Measurements from ENCODE around the gene STK32C. TPM values are rescaled to one million over a fixed set of nuclear protein-coding genes. Genes with fewer than 3 reads are reported as not detected.

STK32C gene
- total RNA-seq, 1 experiment from 2014 or later: 20.7 TPM

GRCh38 chr10:132310701-132311337 lies 3.1 kb upstream of the STK32C start:
- H3K9me3 Mint-ChIP-seq (ENCODE audit: unreplicated experiment): peaks cover 14% of the 10 kb centered on the region
- intact Hi-C loops (cut with micrococcal nuclease): no loop called here
- no peak overlapping the region for H3K4me3 Mint-ChIP-seq (ENCODE audit: unreplicated experiment)
- no peaks in the 10 kb centered on the region for H3K4me1 Mint-ChIP-seq (ENCODE audit: insufficient read depth, unreplicated experiment)
- no peak overlapping the region for H3K27ac Mint-ChIP-seq (ENCODE audit: low read depth, unreplicated experiment)
- BruUV-seq (replicated peaks): no TSS peak
- TF ChIP-seq, protein P1, sequence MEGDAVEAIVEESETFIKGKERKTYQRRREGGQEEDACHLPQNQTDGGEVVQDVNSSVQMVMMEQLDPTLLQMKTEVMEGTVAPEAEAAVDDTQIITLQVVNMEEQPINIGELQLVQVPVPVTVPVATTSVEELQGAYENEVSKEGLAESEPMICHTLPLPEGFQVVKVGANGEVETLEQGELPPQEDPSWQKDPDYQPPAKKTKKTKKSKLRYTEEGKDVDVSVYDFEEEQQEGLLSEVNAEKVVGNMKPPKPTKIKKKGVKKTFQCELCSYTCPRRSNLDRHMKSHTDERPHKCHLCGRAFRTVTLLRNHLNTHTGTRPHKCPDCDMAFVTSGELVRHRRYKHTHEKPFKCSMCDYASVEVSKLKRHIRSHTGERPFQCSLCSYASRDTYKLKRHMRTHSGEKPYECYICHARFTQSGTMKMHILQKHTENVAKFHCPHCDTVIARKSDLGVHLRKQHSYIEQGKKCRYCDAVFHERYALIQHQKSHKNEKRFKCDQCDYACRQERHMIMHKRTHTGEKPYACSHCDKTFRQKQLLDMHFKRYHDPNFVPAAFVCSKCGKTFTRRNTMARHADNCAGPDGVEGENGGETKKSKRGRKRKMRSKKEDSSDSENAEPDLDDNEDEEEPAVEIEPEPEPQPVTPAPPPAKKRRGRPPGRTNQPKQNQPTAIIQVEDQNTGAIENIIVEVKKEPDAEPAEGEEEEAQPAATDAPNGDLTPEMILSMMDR (IDR thresholded peaks at IDR 0.05; ENCODE audit: unreplicated experiment): no peak
- peaks cover 12% of the 10 kb centered on the region for H3K36me3 Mint-ChIP-seq (ENCODE audit: insufficient read depth, unreplicated experiment)
- DNase-seq (ENCODE audit: unreplicated experiment): no peak
- H3K27me3 Mint-ChIP-seq (ENCODE audit: insufficient read depth, unreplicated experiment): no peaks in the 10 kb centered on the region
- ChIA-PET POLR2A (no interaction called here), CTCF (interaction anchor here (0.8 to 1.0 kb wide), 2 partner anchors 18 to 40 kb away, joined by 3 to 4 read pairs; no protein-coding TSS in a partner anchor)

DNA sequence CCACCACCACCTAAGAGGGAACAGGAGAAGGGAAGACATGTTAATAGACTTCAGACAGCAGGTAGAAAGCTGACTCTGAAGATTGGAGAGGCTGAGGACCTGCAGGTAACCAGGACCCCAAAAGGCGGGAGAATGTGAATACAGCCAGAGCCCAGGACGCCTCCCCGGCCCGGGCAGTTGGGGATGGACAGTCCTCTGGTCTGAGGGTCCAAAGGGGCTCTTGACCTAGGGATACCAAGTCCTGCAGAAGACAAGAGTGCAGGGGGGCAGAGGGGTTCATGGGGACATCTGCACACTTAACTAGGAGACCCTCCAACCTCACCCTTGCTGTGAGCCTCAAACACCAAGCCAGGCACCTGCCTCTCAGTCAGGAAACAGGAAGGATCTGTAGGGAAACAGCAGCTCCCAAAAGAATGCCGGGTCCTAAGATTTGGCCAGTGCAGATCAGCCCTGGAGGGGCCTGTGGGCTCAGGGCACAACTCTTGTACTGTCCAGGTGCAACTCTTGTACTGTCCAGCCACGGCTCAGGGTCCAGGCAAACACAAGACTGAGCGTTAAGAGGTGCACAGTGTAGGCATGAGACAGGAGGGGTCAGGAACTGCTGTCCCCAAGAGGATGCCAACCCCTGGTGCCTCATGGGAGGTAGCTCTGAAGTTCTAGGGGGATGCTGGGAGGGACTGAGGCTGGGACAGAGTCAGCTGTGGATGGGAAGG lies 2.3 kb upstream of the STK32C start:
- no peak overlapping the region for H3K4me3 Mint-ChIP-seq (ENCODE audit: unreplicated experiment)

DNA sequence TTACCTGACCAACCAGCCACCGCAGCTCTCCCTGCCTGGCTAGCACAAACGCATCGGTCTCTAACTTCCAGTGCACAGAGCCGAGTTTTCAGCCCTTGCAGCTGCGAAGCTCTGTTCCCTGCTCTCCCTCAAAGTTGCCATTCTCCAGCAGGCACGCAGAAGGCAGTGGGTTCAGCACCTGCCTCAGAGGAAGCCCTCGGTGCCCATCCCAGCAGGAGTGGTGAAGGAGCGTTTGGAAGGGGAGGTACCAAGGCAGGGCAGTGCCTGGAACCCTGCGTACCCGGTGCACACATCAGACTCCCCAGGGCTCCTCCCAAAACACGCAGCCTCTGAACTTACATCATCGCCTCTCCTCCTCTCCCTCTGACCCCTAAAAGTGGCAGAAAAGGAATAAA lies 1.7 kb upstream of the STK32C start:
- Mint-ChIP-seq H3K36me3 (ENCODE audit: insufficient read depth, unreplicated experiment) (peaks cover 12% of the 10 kb centered on the region), H3K27ac (ENCODE audit: low read depth, unreplicated experiment) (no peak overlapping the region), H3K27me3 (ENCODE audit: insufficient read depth, unreplicated experiment) (no peaks in the 10 kb centered on the region), H3K9me3 (ENCODE audit: unreplicated experiment) (peaks cover 13% of the 10 kb centered on the region), H3K4me3 (ENCODE audit: unreplicated experiment) (no peak overlapping the region), H3K4me1 (ENCODE audit: insufficient read depth, unreplicated experiment) (no peaks in the 10 kb centered on the region)
- TF ChIP-seq, protein P1 (IDR thresholded peaks at IDR 0.05; ENCODE audit: unreplicated experiment): no peak
- intact Hi-C loops (cut with micrococcal nuclease): loop anchor here (5.0 kb wide), 1 partner anchor 43 kb away; no protein-coding TSS in a partner anchor
- POLR2A ChIA-PET: interaction anchor here (0.9 kb wide), 1 partner anchor 22 kb away, joined by 7 read pairs; no protein-coding TSS in a partner anchor
- CTCF ChIA-PET: no interaction called here
- no TSS peak for BruUV-seq (replicated peaks)
- DNase-seq (ENCODE audit: unreplicated experiment): no peak

More for the DNA sequence above, 2.3 kb upstream of the STK32C start:
- intact Hi-C loops (cut with micrococcal nuclease): loop anchor here (5.0 kb wide), 1 partner anchor 42 kb away; no protein-coding TSS in a partner anchor
- Mint-ChIP-seq H3K36me3 (ENCODE audit: insufficient read depth, unreplicated experiment) (peaks cover 12% of the 10 kb centered on the region), H3K9me3 (ENCODE audit: unreplicated experiment) (peaks cover 14% of the 10 kb centered on the region), H3K27ac (ENCODE audit: low read depth, unreplicated experiment) (no peak overlapping the region), H3K4me1 (ENCODE audit: insufficient read depth, unreplicated experiment) (no peaks in the 10 kb centered on the region), H3K27me3 (ENCODE audit: insufficient read depth, unreplicated experiment) (no peaks in the 10 kb centered on the region)
- BruUV-seq (replicated peaks): no TSS peak
- DNase-seq (ENCODE audit: unreplicated experiment): no peak
- TF ChIP-seq, protein P1 (IDR thresholded peaks at IDR 0.05; ENCODE audit: unreplicated experiment): no peak
- POLR2A ChIA-PET: interaction anchor here (0.9 kb wide), 1 partner anchor 21 kb away, joined by 7 read pairs; no protein-coding TSS in a partner anchor
- CTCF ChIA-PET: interaction anchor here (1.0 kb wide), 1 partner anchor 41 kb away, joined by 3 read pairs; no protein-coding TSS in a partner anchor
